Mucosa of descending colon (tissue), 3 donors: ENCODE results near the gene BIN1. TPM values are rescaled to one million over a fixed set of nuclear protein-coding genes. Genes with fewer than 3 reads are reported as not detected.

ENCODE experiments used
- ATAC-seq: fragments of 200-7000 bp; cut with Tn5 transposase; one replicate; pipeline ENCODE4 v1.9.1; 2020; ENCODE audit warnings: mild to moderate bottlenecking, moderate library complexity
- DNase-seq, 3 donors: peaks; one replicate each; pipeline ENCODE4 v3.0.0-alpha.2; 2020
- H3K36me3 ChIP-seq: fragments of 200-600 bp; one replicate; pipeline ENCODE4 v1.8.0; 2021; ENCODE audit warnings: low read depth, mild to moderate bottlenecking
- H3K4me1 ChIP-seq: fragments of 200-600 bp; one replicate; pipeline ENCODE4 v1.8.0; 2021; ENCODE audit warnings: low read depth, mild to moderate bottlenecking
- H3K4me3 ChIP-seq: fragments of 200-600 bp; one replicate; pipeline ENCODE4 v1.8.0; 2021; ENCODE audit warnings: mild to moderate bottlenecking
- H3K9me3 ChIP-seq: fragments of 200-600 bp; one replicate; pipeline ENCODE4 v1.8.0; 2021; ENCODE audit warnings: mild to moderate bottlenecking
- intact Hi-C, 2 donors: fragments of 100-400 bp; cut with DNase I in 1 of 2; cut with micrococcal nuclease in 1 of 2; formaldehyde crosslinking; loops; one replicate each; pipeline versions ENCODE4 v1.11.0 to v1.11.1; 2022; cut with DNase I, micrococcal nuclease
- total RNA-seq, 3 donors: library from RNA; stranded (reverse); fragmentation: NEBNext Ultra II Directional in 2 of 3; extraction: Animal tissue kit (Norgen Biotek cat#: 25700) in 2 of 3; gene quantifications; one replicate each; pipeline versions ENCODE4 v1.2.1 to v1.2.4, GENCODE V29; 2021 to 2023
- TF ChIP-seq, protein P1 (sequence below): fragments of 200-600 bp; IDR thresholded peaks from one replicate; pipeline ENCODE4 v1.8.0; 2022; ENCODE audit warnings: antibody characterized with exemption, mild to moderate bottlenecking
- donor health status: DM: no; HTN: no; CAD: no; lungs with moderate emphysema.
- donor health status: DM: no; HTN: no; CAD: no.
- donor health status: DM: no; HTN: yes; CAD: no.

The BIN1 gene
- total RNA-seq, 3 donors from 2014 or later: 37.6 to 65.7 (median 46.3) TPM

DNA sequence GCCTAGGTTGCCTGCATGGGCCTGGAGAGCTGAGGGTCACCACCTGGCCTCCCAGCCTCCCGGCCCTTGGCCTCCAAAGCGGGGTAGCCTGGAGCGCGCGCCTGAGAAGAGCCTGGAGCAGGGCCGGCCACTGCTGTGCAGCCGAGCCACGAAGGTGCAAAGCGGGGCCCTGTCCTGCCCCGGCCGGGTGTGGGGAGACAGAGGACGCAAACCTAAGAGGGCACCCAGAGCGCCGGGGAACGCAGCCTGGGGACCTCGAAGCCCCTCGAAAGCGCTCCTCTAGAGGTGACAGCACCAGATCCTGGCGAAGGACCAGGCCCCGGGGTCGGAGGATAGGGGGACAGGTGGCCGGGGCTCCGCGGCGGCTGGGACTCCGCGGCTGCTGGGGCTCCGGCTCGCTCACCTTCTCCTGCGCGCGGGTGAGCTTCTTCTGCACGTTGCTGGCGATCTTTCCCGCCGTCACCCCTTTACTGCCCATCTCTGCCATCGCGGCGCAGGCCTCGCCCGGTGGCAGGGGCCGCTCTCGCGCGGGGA is 430 bp downstream of the BIN1 start:
- no peak for DNase-seq
- peak; percentile 34 for ATAC-seq
- Histone ChIP-seq H3K4me1 (peaks cover 16% of the 10 kb centered on the region), H3K4me3 (peak overlapping the region; percentile 48), H3K9me3 (no peaks in the 10 kb centered on the region), H3K36me3 (no peaks in the 10 kb centered on the region)
- intact Hi-C loops: no loop called here
- TF ChIP-seq, protein P1, sequence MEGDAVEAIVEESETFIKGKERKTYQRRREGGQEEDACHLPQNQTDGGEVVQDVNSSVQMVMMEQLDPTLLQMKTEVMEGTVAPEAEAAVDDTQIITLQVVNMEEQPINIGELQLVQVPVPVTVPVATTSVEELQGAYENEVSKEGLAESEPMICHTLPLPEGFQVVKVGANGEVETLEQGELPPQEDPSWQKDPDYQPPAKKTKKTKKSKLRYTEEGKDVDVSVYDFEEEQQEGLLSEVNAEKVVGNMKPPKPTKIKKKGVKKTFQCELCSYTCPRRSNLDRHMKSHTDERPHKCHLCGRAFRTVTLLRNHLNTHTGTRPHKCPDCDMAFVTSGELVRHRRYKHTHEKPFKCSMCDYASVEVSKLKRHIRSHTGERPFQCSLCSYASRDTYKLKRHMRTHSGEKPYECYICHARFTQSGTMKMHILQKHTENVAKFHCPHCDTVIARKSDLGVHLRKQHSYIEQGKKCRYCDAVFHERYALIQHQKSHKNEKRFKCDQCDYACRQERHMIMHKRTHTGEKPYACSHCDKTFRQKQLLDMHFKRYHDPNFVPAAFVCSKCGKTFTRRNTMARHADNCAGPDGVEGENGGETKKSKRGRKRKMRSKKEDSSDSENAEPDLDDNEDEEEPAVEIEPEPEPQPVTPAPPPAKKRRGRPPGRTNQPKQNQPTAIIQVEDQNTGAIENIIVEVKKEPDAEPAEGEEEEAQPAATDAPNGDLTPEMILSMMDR: no peak

DNA sequence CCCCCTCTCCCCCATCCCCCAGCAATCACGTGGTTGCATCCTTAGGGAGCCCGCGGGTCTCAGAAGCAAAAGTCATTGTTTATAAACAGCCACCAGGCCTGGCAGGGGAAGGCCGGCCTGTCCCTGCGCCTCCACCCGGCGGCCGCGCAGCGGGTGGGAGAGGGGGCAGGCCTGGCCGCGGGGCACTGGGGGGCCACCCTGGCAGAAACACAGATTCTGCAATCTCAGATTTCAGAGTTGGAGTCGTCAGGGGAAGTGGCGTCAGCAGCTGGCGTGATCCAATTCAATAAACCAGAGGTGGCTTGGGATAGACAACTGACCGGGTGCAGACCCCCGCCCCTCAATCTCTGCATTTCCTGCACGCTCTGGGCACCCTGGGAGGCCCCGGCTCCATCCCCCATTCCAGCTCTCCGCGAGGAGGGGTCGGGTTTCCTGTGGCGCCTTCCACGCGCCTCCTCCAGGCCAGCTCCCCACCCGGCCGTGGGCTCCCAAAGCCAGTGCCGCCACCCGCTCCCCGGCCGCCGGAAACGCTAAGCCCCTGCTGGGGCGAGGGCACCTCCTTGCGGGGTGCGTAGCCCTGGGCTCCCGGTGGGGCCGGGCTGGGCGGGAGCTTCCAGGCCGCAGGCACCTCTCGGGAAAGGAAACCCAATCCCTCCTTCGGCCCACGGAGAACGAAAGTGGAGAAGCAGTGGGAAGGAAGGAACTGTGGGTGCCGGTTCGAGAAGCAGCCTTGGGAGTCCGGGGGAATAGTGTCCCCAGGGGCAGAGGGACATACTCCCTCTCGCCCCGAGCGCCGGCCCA is 1.1 kb downstream of the BIN1 start:
- TF ChIP-seq, protein P1: no peak
- H3K9me3 ChIP-seq: no peaks in the 10 kb centered on the region
- ATAC-seq (peak; percentile 16), DNase-seq (peak in 2 of 3 donors; percentile 49 to 69)
- peaks cover 23% of the 10 kb centered on the region for H3K4me1 ChIP-seq
- H3K36me3 ChIP-seq: no peaks in the 10 kb centered on the region
- H3K4me3 ChIP-seq: peak overlapping the region; percentile 48
- intact Hi-C loops: no loop called here

DNA sequence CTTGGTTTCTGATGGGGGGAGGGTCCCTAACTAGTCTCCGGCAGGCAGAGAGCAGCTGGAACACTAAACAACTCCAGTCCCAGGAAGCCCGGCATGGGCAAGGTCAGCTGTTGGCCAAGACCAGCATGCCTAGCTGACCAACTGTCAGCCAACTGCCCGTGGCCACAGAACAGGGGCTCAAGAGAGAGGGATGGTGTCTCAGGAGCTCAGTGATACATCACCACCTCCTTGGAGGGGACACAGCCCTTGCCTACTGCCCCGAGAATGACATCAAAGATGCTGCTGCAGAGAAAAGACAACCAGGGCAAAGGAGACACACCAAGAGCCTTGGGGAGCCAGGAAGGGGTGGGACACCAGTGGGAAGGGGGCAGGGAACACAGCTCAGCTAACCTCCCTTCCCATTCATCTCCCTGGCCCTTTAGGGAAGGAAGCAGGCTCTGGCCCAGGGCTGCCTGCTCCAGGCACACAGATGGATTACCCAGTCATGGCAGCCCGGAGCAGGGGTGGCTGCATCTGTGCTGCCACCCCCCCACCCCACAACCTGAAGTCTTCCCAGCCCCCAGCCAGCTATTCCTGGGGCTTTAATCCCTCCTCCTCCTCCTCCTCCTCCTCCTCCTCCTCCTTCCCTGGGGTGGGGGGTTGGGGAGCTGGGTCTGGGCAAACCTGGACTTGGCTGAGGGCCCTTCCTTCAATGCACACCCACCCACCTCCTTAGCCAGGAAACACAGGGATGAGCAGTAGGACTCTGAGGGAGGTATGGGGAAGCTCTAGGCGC is 1.9 kb downstream of the BIN1 start:
- no peak overlapping the region for H3K4me3 ChIP-seq
- ATAC-seq: no peak
- intact Hi-C loops: no loop called here
- DNase-seq: no peak
- TF ChIP-seq, protein P1: no peak
- H3K4me1 ChIP-seq: peaks cover 30% of the 10 kb centered on the region
- no peaks in the 10 kb centered on the region for H3K36me3 ChIP-seq
- H3K9me3 ChIP-seq: no peaks in the 10 kb centered on the region

DNA sequence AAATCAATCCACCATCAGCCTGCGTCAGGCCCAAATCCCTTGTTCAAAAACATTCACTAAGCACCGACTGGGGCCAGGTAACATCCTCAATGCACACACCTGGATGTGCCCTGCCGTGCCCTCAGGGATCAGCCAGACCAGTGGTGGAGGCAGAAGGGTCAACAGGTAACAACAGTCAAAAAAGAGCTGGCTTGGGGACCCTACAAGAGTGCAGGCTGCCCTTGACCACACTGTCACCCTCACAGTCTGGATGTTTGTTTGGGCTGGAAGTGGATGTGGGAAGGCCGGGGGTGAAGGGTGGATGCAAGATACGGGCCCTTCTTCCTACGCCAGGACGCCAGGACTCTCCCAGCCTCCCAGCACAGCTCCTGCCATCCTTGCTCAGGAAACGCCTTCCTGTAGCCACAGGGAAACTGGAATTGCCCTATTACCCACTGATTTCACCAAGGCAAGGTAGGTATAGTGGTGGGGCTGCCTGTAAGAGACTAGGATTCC is 2.7 kb downstream of the BIN1 start:
- TF ChIP-seq, protein P1: no peak
- Histone ChIP-seq H3K4me1 (peaks cover 38% of the 10 kb centered on the region), H3K9me3 (no peaks in the 10 kb centered on the region), H3K36me3 (no peaks in the 10 kb centered on the region), H3K4me3 (no peak overlapping the region)
- ATAC-seq (no peak), DNase-seq (no peak)
- intact Hi-C loops: no loop called here

DNA sequence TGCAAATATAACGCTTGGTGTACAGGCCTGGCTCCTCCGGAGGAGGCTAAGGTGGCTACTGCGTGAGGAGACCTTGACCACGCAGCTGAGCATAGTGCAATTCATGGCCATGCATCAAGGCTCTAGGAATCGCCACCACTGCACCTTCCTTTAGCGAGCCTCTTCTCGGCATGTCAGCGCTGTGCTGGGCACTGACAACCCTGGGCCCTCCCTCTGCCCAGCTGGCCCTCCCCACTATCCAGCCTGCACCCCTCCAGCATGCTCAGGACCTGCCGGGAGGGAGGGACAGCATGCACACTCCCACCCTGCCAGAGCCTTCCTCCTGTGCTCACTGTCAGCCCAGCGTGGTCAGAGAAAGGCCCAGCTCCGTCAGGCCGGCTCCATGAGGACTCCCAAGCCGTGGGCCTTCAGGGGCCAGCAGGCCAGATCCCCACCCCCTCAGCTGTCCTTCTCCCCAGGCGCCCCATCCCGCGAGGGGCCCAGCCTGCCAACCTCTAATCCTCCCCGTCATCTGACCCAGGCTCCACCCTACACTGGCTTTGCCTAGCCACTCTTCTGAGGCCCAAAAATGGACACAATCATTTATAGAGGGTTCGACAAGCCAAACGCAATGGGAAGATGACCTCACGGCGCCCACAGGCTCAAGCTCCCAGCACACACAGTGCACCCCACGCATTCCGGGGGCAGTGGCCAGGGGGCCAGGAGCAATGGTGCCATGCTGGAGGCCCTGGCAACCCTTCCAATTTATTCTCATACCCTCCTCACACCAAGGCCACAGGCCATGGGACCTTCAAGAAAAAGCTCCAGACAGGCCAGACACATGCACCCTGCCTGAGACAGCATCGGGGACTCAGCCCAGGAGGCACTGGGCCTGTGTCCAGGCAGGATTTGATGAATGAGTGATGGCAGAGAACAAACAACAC is 3.5 kb downstream of the BIN1 start:
- DNase-seq (peak in 1 of 3 donors; percentile 45), ATAC-seq (no peak)
- TF ChIP-seq, protein P1: no peak
- no peak overlapping the region for H3K4me3 ChIP-seq
- peaks cover 40% of the 10 kb centered on the region for H3K4me1 ChIP-seq
- H3K36me3 ChIP-seq: no peaks in the 10 kb centered on the region
- H3K9me3 ChIP-seq: no peaks in the 10 kb centered on the region
- intact Hi-C loops: no loop called here
